ENCODE data around the gene TSSC4.

DNA sequence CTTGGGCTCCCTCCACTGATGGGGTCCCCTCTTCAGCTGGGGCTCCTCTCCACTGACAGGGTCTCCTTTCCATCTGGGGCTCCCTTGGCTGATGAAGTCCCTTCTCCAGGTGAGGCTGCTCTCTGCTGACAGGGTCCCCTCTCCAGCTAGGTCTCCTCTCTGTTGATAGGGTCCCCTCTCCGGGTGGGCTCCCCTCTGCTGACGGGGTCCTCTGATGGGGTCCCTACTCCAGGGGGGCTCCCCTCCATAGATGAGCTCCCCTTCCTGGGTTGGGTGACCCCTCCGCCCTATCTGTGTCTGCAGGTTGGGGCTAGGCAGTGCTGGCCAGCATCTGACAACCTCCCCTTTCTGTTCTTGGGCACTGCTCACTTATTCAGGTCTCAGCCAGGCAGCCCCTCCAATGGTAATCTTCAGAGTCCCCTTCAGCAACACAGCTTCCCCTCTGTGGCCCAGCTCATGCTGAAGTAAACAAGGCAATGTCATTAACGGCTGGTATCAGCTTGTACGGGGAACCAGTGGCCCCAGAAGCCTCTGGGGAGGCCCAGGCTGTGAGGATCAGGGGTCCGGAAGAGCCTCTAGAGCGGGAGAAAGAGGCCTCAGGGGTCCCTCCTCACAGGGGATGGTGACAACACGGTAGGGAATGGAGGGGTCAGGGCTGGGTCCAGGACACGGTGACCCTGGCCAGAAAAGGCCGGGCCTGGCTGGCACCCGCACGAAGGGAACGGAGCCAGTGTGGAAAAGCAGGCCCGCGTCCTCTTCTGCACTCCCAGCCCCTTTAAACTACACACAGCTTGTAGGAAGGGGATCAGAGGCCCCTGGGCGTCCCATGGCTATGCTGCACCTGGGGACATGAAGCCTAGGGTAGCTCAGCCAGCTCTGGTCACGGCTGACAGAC is 33.0 kb upstream of the TSSC4 start:
- TF ChIP-seq ZBTB8A (CRISPR knock-in tag; IDR thresholded peaks at IDR 0.05; ENCODE audit: borderline replicate concordance, low read depth) (no peak), CREBL2 (CRISPR knock-in tag; IDR thresholded peaks at IDR 0.05; ENCODE audit: borderline replicate concordance) (no peak), KLF9 (CRISPR knock-in tag; IDR thresholded peaks at IDR 0.05; ENCODE audit: low read depth) (no peak), CHD2 (IDR thresholded peaks at IDR 0.05; ENCODE audit: low read depth, low read length) (no peak), YY1 (IDR thresholded peaks at IDR 0.05; ENCODE audit: insufficient read depth, insufficient replicate concordance, low read depth, low read length) (no peak), SOX6 (IDR thresholded peaks at IDR 0.05) (no peak), SOX6 (CRISPR knock-in tag; IDR thresholded peaks at IDR 0.05) (no peak), ZBTB20 (CRISPR knock-in tag; IDR thresholded peaks at IDR 0.05; ENCODE audit: borderline replicate concordance, low read depth) (no peak), DR1 (CRISPR knock-in tag; IDR thresholded peaks at IDR 0.05) (no peak), CTCF (CRISPR knock-in tag; IDR thresholded peaks at IDR 0.05) (no peak), SIX4 (CRISPR knock-in tag; IDR thresholded peaks at IDR 0.05) (no peak), ZNF644 (CRISPR knock-in tag; IDR thresholded peaks at IDR 0.05; ENCODE audit: low read depth) (no peak), ETV5 (CRISPR knock-in tag; IDR thresholded peaks at IDR 0.05; ENCODE audit: borderline replicate concordance) (no peak), POLR2A (IDR thresholded peaks at IDR 0.05; ENCODE audit: insufficient read depth in 1 of 2, low read depth in 2 of 2, low read length in 2 of 2) (no peak)

Measured in HepG2 (cell line).